H1 (cell line): ENCODE measurements around the gene ATP11A.

Experiments used
- CTCF ChIP-seq, 3 experiments: IDR thresholded peaks; 1 replicate in 2 of 3; 2 replicates in 1 of 3; pipeline versions ENCODE4 v1.5.1 to v1.6.1; 2011; ENCODE audit warnings: low read length in 3 of 3, mild to moderate bottlenecking in 3 of 3, inconsistent platforms in 2 of 3, low read depth in 1 of 3, moderate library complexity in 1 of 3; ENCODE audit not compliant: insufficient read depth in 1 of 3; ENCODE audit errors: control extremely low read depth in 1 of 3
- JUN ChIP-seq: IDR thresholded peaks from 2 replicates; pipeline ENCODE4 v1.6.1; 2011; ENCODE audit warnings: low read depth, mild to moderate bottlenecking, improper control_type of control experiment, low read length
- TAF1 ChIP-seq: IDR thresholded peaks from 2 replicates; pipeline ENCODE4 v1.6.1; 2011; ENCODE audit warnings: mild to moderate bottlenecking, low read depth, low read length
- TBP ChIP-seq: IDR thresholded peaks from 2 replicates; pipeline ENCODE4 v1.6.1; 2011; ENCODE audit warnings: low read depth, low read length, improper control_type of control experiment

DNA sequence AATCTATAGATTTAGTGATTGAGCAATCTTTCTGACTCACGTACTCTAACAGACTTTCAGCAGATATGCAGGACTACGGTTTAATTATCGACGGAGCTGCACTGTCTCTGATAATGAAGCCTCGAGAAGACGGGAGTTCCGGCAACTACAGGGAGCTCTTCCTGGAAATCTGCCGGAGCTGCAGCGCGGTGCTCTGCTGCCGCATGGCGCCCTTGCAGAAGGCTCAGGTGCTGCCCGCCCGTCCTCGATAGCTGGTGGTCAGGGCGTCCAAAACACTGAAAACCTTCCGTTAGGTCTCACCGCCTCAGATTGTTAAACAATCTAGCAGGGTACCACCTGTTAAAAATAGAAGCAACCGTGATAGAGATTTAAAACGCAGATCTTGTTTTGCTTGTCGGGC, 166.0 kb downstream of the ATP11A start:
- TF ChIP-seq CTCF (IDR thresholded peaks at IDR 0.05; ENCODE audit: control extremely low read depth in 1 of 3, insufficient read depth in 1 of 3, low read depth in 1 of 3, low read length in 3 of 3): no peak
- TF ChIP-seq TBP: no peak
- no peak for TF ChIP-seq TAF1
- no peak for TF ChIP-seq JUN
